GM12878 (cell line): ENCODE measurements around the gene NPC1. TPM values are rescaled to one million over a fixed set of nuclear protein-coding genes. Genes with fewer than 3 reads are reported as not detected.

Experiments
- ATAC-seq: fragments of 200-7000 bp; cut with Tn5 transposase; 3 replicates; pipeline ENCODE4 v1.9.1; 2020; ENCODE audit warnings: mild to moderate bottlenecking, moderate library complexity
- BruUV-seq: library from RNA; stranded (reverse); fragments of 400-500 nt; replicated peaks from 2 replicates; lab custom pipeline; 2021; lab: Mats Ljungman, UMichigan
- CTCF ChIA-PET: fragments of 300-600 bp; sonication (Branson Sonifier 250); formaldehyde crosslinking; extraction: SDS; loops from one replicate; lab custom pipeline; 2021; ENCODE audit warnings: inconsistent platforms; lab: Yijun Ruan, JAX
- POLR2A ChIA-PET: fragments of 350-600 bp; formaldehyde crosslinking; extraction: SDS; loops from one replicate; lab custom pipeline; 2021; ENCODE audit warnings: inconsistent platforms; lab: Charles Lee
- RAD21 ChIA-PET: fragments of 300-600 bp; sonication (Branson Sonifier 250); formaldehyde crosslinking; loops from one replicate; lab custom pipeline; 2023; ENCODE audit warnings: antibody characterized with exemption; ENCODE audit not compliant: unreplicated experiment; lab: Charles Lee
- SMC1A ChIA-PET: fragments of 300-600 bp; sonication (Branson Sonifier 250); formaldehyde crosslinking; loops from one replicate; lab custom pipeline; 2023; ENCODE audit not compliant: unreplicated experiment, uncharacterized antibody; lab: Charles Lee
- DNase-seq: peaks from one replicate; pipeline ENCODE4 v3.0.0-alpha.2; 2011; ENCODE audit warnings: low read depth, low spot score
- FAIRE-seq: peaks from 3 replicates; lab custom pipeline; 2011; peaks lifted over from hg19 to GRCh38; lab: Jason Lieb, UNC
- H2AFZ ChIP-seq: 2 replicates; pipeline ENCODE4 v1.6.0; 2011; ENCODE audit warnings: low read depth, low read length, control low read depth; ENCODE audit not compliant: control insufficient read depth
- H3K27ac ChIP-seq: 2 replicates; pipeline ENCODE4 v1.5.1; 2011; ENCODE audit warnings: control low read depth; ENCODE audit not compliant: control insufficient read depth, insufficient read depth
- H3K27me3 ChIP-seq, 2 experiments: replicated peaks in 1 of 2; 2 replicates each; pipeline versions ENCODE4 v1.6.0 to v1.6.1; 2011; ENCODE audit warnings: low read length in 1 of 2; ENCODE audit not compliant: control insufficient read depth in 2 of 2, insufficient read depth in 2 of 2
- H3K36me3 ChIP-seq, 2 experiments: 2 replicates each; pipeline ENCODE4 v1.5.1; 2011; ENCODE audit warnings: low read length in 1 of 2; ENCODE audit not compliant: control insufficient read depth in 2 of 2, insufficient read depth in 2 of 2
- H3K4me1 ChIP-seq: 2 replicates; pipeline ENCODE4 v1.6.1; 2011; ENCODE audit warnings: mild to moderate bottlenecking, low read length, moderate library complexity, mixed read lengths; ENCODE audit not compliant: control insufficient read depth, insufficient read depth
- H3K4me2 ChIP-seq: 2 replicates; pipeline ENCODE4 v1.6.0; 2011; ENCODE audit warnings: control low read depth; ENCODE audit not compliant: control insufficient read depth, insufficient read depth
- H3K4me3 ChIP-seq: fragments of 200-600 bp; sonication (generic); 2 replicates; pipeline ENCODE4 v1.5.1; 2016
- H3K79me2 ChIP-seq: 2 replicates; pipeline ENCODE4 v1.6.0; 2011; ENCODE audit warnings: low read length; ENCODE audit not compliant: control insufficient read depth, insufficient read depth
- H3K9ac ChIP-seq: 2 replicates; pipeline ENCODE4 v1.8.0; 2011; ENCODE audit warnings: low read length, control low read depth, mixed read lengths; ENCODE audit not compliant: control insufficient read depth, insufficient read depth
- H3K9me3 ChIP-seq: replicated peaks from 3 replicates; pipeline ENCODE4 v1.5.1; 2011; ENCODE audit warnings: mild to moderate bottlenecking, low read length; ENCODE audit not compliant: control insufficient read depth, insufficient read depth
- H4K20me1 ChIP-seq: 2 replicates; pipeline ENCODE4 v1.6.0; 2011; ENCODE audit not compliant: control insufficient read depth, insufficient read depth
- BACH1 ChIP-seq: fragments of 450-650 bp; IDR thresholded peaks from 2 replicates; pipeline ENCODE4 v1.6.1; 2017; ENCODE audit warnings: mild to moderate bottlenecking, borderline replicate concordance
- BCLAF1 ChIP-seq: fragments of 450-650 bp; IDR thresholded peaks from 2 replicates; pipeline ENCODE4 v1.6.1; 2017; ENCODE audit warnings: antibody characterized with exemption, mild to moderate bottlenecking, moderate library complexity
- CBX5 ChIP-seq: sonication (generic); IDR thresholded peaks from 2 replicates; pipeline ENCODE4 v1.6.1; 2016; ENCODE audit warnings: low read depth, moderate library complexity, mild to moderate bottlenecking, inconsistent platforms
- CEBPB ChIP-seq, 2 experiments: fragments of 150-350 bp in 1 of 2; IDR thresholded peaks; 2 replicates each; pipeline ENCODE4 v1.6.1; 2012 to 2014; ENCODE audit warnings: low read depth in 2 of 2, low read length in 2 of 2, borderline replicate concordance in 1 of 2, inconsistent platforms in 1 of 2
- HDAC2 ChIP-seq: fragments of 200-600 bp; sonication (generic); IDR thresholded peaks from 2 replicates; pipeline ENCODE4 v1.6.1; 2017
- MEF2A ChIP-seq: IDR thresholded peaks from 2 replicates; pipeline ENCODE4 v1.6.1; 2011; ENCODE audit warnings: low read depth, mild to moderate bottlenecking, low read length, moderate library complexity; ENCODE audit not compliant: insufficient read depth
- NFYB ChIP-seq: IDR thresholded peaks from 2 replicates; pipeline ENCODE4 v1.6.1; 2011; ENCODE audit warnings: low read depth, mild to moderate bottlenecking, low read length, improper control_type of control experiment, moderate library complexity; ENCODE audit not compliant: insufficient read depth
- PKNOX1 ChIP-seq: fragments of 450-650 bp; IDR thresholded peaks from 2 replicates; pipeline ENCODE4 v1.6.1; 2016; ENCODE audit warnings: mild to moderate bottlenecking
- RB1 ChIP-seq: fragments of 450-650 bp; formaldehyde crosslinking; IDR thresholded peaks from 2 replicates; pipeline ENCODE4 v1.6.1; 2017; ENCODE audit warnings: mild to moderate bottlenecking, borderline replicate concordance
- RBBP5 ChIP-seq: fragments of 200-600 bp; sonication (generic); conservative IDR thresholded peaks from 2 replicates; pipeline ENCODE4 v1.6.1; 2016
- RELA ChIP-seq: fragments of 450-650 bp; IDR thresholded peaks from 2 replicates; pipeline ENCODE4 v1.8.0; 2014; ENCODE audit warnings: borderline replicate concordance; ENCODE audit not compliant: partially characterized antibody
- RUNX3 ChIP-seq: IDR thresholded peaks from 2 replicates; pipeline ENCODE4 v1.6.1; 2012; ENCODE audit warnings: low read length, inconsistent platforms
- ZBTB11 ChIP-seq: fragments of 450-650 bp; formaldehyde crosslinking; IDR thresholded peaks from 2 replicates; pipeline ENCODE4 v1.5.0; 2022; ENCODE audit warnings: mild to moderate bottlenecking, missing genetic modification characterization
- WGBS: methylation state at CpG from one replicate; pipeline ENCODE4 v1.1.6; 2016; ENCODE audit warnings: low lambda C conversion rate; ENCODE audit not compliant: insufficient replicate concordance, insufficient coverage; ENCODE audit errors: missing lambda C conversion rate; 5-methylcytosine and 5-hydroxymethylcytosine counted together
- in situ Hi-C: fragments of 300-500 bp; cut with MboI; formaldehyde crosslinking; loops from 9 replicates; pipeline ENCODE4 v1.14.3; 2018; ENCODE audit warnings: mixed read lengths
- intact Hi-C: fragments of 100-400 bp; cut with micrococcal nuclease; formaldehyde crosslinking; loops from one replicate; pipeline ENCODE4 v1.14.2; 2022; ENCODE audit not compliant: unreplicated experiment
- polyA plus RNA-seq, 11 experiments: library from polyadenylated mRNA; depleted of rRNA in 4 of 11; unstranded in 6 of 11; stranded (reverse) in 5 of 11; fragments of >200 nt; fragmentation: Nextera tagmentation in 4 of 11; fragmentation: Illumina TruSeq in 1 of 11; extraction: Ambion mirVana in 4 of 11; extraction: Trizol in 1 of 11; gene quantifications; 1 replicate in 1 of 11; 2 replicates in 10 of 11; pipeline versions ENCODE4 v1.2.1 to v1.2.3, GENCODE V29; 2011 to 2016; ENCODE audit warnings: inconsistent platforms in 2 of 11, missing spikeins in 2 of 11, low read depth in 1 of 11
- total RNA-seq, 4 experiments: library from RNA; depleted of rRNA in 3 of 4; stranded (reverse); fragments of >200 nt in 3 of 4; fragmentation: Illumina TruSeq in 1 of 4; extraction: Trizol in 1 of 4; gene quantifications; 2 replicates each; pipeline versions ENCODE4 v1.2.1 to v1.2.3, GENCODE V29; 2013 to 2021
- TF ChIP-seq, protein P1 (sequence below), 3 experiments: IDR thresholded peaks in 2 of 3; conservative IDR thresholded peaks in 1 of 3; 2 replicates each; pipeline ENCODE4 v1.5.1; 2011; ENCODE audit warnings: low read depth in 3 of 3, low read length in 3 of 3, mild to moderate bottlenecking in 3 of 3, control low read depth in 2 of 3, moderate library complexity in 2 of 3, inconsistent platforms in 1 of 3, mixed read lengths in 1 of 3; ENCODE audit not compliant: control insufficient read depth in 2 of 3, insufficient read depth in 1 of 3; ENCODE audit errors: extremely low read depth in 1 of 3

Gene NPC1
- total and polyA plus RNA-seq, 10 of the 15 experiments (the other 5 are each of a cell fraction or from before 2014, with no cell fraction given), result 10.1 to 45.2 (median 19.4) TPM

DNA sequence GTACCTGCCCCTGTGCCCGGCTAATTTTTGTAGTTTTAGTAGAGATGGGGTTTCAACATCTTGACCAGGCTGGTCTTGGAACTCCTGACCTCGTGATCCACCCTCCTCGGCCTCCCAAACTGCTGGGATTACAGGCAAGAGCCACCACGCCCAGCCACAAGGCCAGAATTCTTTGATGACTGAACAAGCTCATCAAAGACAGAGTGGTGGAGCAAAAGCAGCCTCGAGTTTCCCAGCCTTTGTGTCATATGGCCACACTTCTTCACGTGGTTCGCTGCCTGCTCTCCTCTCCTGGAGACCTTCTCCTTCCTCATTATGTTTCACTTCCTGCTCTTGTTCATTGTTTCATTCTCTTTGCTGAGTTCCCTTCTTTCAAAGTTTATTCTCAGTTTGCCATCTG lies 9.9 kb upstream of the NPC1 start (continued):
- no peak for TF ChIP-seq PKNOX1
- no peak for TF ChIP-seq CBX5
- no peak for TF ChIP-seq BACH1
- TF ChIP-seq, protein P1, sequence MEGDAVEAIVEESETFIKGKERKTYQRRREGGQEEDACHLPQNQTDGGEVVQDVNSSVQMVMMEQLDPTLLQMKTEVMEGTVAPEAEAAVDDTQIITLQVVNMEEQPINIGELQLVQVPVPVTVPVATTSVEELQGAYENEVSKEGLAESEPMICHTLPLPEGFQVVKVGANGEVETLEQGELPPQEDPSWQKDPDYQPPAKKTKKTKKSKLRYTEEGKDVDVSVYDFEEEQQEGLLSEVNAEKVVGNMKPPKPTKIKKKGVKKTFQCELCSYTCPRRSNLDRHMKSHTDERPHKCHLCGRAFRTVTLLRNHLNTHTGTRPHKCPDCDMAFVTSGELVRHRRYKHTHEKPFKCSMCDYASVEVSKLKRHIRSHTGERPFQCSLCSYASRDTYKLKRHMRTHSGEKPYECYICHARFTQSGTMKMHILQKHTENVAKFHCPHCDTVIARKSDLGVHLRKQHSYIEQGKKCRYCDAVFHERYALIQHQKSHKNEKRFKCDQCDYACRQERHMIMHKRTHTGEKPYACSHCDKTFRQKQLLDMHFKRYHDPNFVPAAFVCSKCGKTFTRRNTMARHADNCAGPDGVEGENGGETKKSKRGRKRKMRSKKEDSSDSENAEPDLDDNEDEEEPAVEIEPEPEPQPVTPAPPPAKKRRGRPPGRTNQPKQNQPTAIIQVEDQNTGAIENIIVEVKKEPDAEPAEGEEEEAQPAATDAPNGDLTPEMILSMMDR (IDR thresholded peaks at IDR 0.05 in 2 of 3, conservative IDR thresholded peaks at IDR 0.05 in 1 of 3; ENCODE audit: control insufficient read depth in 2 of 3, extremely low read depth in 1 of 3, insufficient read depth in 1 of 3, low read depth in 3 of 3, low read length in 3 of 3), result no peak
- TF ChIP-seq RBBP5, result no peak

- DNase-seq, result no peak
- intact Hi-C loops, result no loop called here
- no TSS peak for BruUV-seq
- ChIA-PET RAD21 (no interaction called here), SMC1A (interaction anchor here (0.6 to 1.0 kb wide), 2 partner anchors 23 to 572 kb away, joined by 3 to 4 read pairs; no protein-coding TSS in a partner anchor), CTCF (interaction anchor here (0.6 kb wide), 1 partner anchor 509 kb away, joined by 3 read pairs; no protein-coding TSS in a partner anchor), POLR2A (interaction anchor here (1.7 kb wide), 1 partner anchor 10 kb away, joined by 4 read pairs; no protein-coding TSS in a partner anchor)
- H3K4me2 ChIP-seq, result no peak overlapping the region
- H3K9me3 ChIP-seq, result no peaks in the 10 kb centered on the region
- no peak for ATAC-seq
- H3K27ac ChIP-seq, result no peak overlapping the region
- H2AFZ ChIP-seq, result no peak overlapping the region
- H3K4me1 ChIP-seq, result no peaks in the 10 kb centered on the region
- no peak overlapping the region for H3K9ac ChIP-seq
- H3K27me3 ChIP-seq, result no peaks in the 10 kb centered on the region
- no peak for FAIRE-seq
- no peaks in the 10 kb centered on the region for H3K36me3 ChIP-seq
- H3K4me3 ChIP-seq, result no peak overlapping the region
- H3K79me2 ChIP-seq, result no peaks in the 10 kb centered on the region
- WGBS, result 79% methylated on average over 7 of the region's 7 CpGs
- in situ Hi-C loops, result no loop called here
- H4K20me1 ChIP-seq, result no peaks in the 10 kb centered on the region
- TF ChIP-seq ZBTB11 (CRISPR knock-in tag), result no peak
- TF ChIP-seq BACH1, result no peak
- TF ChIP-seq RB1, result no peak
- no peak for TF ChIP-seq HDAC2
- no peak for TF ChIP-seq CEBPB (IDR thresholded peaks at IDR 0.05; ENCODE audit: borderline replicate concordance in 1 of 2, low read depth in 2 of 2, low read length in 2 of 2)
- no peak for TF ChIP-seq RELA
- TF ChIP-seq MEF2A, result no peak
- no peak for TF ChIP-seq BCLAF1
- TF ChIP-seq RUNX3, result no peak
- no peak for TF ChIP-seq NFYB
Measured at GRCh38 chr18:23595591-23595990, 9.3 kb upstream of the NPC1 start.
